WTC11 (cell line): ENCODE results near the gene LDHB.

Experiments
- CDX4 ChIP-seq: fragments of 250-450 bp; sonication (Bioruptor Pico); IDR thresholded peaks from 2 replicates; pipeline ENCODE4 v1.9.0; 2021; ENCODE audit warnings: moderate library complexity, mild to moderate bottlenecking, inconsistent platforms, borderline replicate concordance
- CREB1 ChIP-seq: sonication (generic); formaldehyde crosslinking; IDR thresholded peaks from 2 replicates; pipeline ENCODE4 v1.8.0; 2023; ENCODE audit warnings: mild to moderate bottlenecking, missing genetic modification reagents
- CTCF ChIP-seq: fragments of 200-600 bp; IDR thresholded peaks from 2 replicates; pipeline ENCODE4 v1.8.0; 2022; ENCODE audit warnings: antibody characterized with exemption
- MAX ChIP-seq: sonication (generic); formaldehyde crosslinking; IDR thresholded peaks from 2 replicates; pipeline ENCODE4 v1.8.0; 2022; ENCODE audit warnings: mild to moderate bottlenecking, missing genetic modification reagents
- NFYB ChIP-seq: sonication (generic); formaldehyde crosslinking; conservative IDR thresholded peaks from 2 replicates; pipeline ENCODE4 v1.8.0; 2022; ENCODE audit warnings: low read depth, missing genetic modification reagents
- NR3C1 ChIP-seq: sonication (generic); formaldehyde crosslinking; conservative IDR thresholded peaks from 2 replicates; pipeline ENCODE4 v1.8.1; 2023; ENCODE audit warnings: low read depth, mild to moderate bottlenecking, missing genetic modification reagents
- TCF7 ChIP-seq: sonication (generic); formaldehyde crosslinking; IDR thresholded peaks from 2 replicates; pipeline ENCODE4 v1.8.0; 2022; ENCODE audit warnings: mild to moderate bottlenecking, low read depth, missing genetic modification reagents, moderate library complexity

- TF ChIP-seq CREB1 (CRISPR knock-in tag) (no peak), CTCF (no peak), TCF7 (CRISPR knock-in tag) (no peak), MAX (no peak), NR3C1 (CRISPR knock-in tag) (no peak), NFYB (CRISPR knock-in tag) (no peak), CDX4 (no peak)
Observed at GRCh38 chr12:21691515-21691914, 33.9 kb upstream of the LDHB start.
